ENCODE results near the gene IPO4.

IPO4 gene

DNA sequence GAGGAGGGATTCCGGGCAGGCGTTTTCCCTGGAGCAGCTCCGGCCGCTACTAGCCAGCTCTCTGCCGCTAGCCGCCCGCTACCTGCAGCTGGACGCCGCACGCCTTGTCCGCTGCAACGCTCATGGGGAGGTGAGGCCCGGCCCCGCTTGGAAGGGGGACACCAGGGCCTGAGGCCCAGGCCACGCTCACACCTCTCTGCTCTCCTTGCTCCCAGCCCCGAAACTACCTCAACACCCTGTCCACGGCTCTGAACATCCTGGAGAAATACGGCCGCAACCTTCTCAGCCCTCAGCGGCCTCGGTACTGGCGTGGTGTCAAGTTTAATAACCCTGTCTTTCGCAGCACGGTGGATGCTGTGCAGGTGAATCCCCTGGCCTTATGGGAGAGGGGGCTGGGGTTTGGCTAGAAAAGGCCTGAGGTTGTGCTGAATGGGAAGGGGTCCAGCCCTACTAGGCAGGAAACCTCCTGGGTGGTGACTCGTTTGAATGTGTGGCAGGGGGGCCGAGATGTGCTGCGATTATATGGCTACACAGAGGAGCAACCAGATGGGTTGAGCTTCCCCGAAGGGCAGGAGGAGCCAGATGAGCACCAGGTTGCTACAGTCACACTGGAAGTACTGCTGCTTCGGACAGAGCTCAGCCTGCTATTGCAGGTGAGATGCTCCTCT is 40.7 kb downstream of the IPO4 start:
- DNase-seq (ENCODE audit: low spot score), result no peak
- TF ChIP-seq, protein P1, sequence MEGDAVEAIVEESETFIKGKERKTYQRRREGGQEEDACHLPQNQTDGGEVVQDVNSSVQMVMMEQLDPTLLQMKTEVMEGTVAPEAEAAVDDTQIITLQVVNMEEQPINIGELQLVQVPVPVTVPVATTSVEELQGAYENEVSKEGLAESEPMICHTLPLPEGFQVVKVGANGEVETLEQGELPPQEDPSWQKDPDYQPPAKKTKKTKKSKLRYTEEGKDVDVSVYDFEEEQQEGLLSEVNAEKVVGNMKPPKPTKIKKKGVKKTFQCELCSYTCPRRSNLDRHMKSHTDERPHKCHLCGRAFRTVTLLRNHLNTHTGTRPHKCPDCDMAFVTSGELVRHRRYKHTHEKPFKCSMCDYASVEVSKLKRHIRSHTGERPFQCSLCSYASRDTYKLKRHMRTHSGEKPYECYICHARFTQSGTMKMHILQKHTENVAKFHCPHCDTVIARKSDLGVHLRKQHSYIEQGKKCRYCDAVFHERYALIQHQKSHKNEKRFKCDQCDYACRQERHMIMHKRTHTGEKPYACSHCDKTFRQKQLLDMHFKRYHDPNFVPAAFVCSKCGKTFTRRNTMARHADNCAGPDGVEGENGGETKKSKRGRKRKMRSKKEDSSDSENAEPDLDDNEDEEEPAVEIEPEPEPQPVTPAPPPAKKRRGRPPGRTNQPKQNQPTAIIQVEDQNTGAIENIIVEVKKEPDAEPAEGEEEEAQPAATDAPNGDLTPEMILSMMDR (IDR thresholded peaks at IDR 0.05), result no peak
- peak overlapping the region; percentile 77 to 98 for H3K27ac ChIP-seq

DNA sequence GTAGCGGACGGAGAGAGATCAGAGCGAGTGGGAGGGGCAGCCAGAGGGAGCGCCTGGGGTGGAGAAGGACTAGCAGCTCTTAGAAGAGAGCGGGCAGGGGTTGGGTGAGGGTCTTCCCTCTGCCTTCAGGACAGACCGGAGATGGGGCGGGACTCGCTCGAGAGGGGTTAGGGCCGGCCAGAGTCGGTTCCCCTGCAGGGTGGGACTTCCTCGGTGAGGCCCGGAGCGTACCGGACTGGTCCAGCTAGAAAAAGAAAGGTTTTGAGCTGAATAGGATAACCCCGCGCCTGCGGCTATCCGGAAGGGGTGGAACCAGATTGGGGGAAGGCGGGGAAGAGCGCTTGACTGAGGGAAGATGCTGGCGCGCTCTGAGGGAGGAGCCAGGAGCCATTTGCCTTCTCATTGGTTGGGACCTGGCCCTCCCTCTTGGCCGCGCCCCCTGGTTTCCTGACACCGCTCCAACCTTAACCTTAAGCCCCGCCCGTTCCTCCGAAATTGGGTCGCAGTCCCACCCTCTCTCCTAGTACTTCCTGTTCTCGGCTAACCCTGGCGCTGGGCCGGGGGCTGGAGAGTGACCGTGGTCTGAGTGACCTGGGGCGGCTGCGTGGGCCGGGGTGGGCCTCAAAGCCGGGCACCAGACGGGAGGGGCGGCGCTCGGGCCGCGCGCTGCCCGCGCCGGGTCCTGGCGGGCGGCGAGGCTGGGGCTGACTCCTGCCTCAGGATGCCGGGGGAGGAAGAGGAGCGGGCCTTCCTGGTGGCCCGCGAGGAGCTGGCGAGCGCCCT is 41.4 kb downstream of the IPO4 start, which contains the start of gene RNF31:
Gene RNF31, plus strand, starts transcription at position 521 of the 783 bp plus-strand sequence. Its CDS starts 201 bp downstream, at position 722.
- TF ChIP-seq, protein P1 (IDR thresholded peaks at IDR 0.05), result no peak
- Histone ChIP-seq H3K27ac (peak within 1 kb of the TSS; percentile 77 to 98), H3K4me3 (peak within 1 kb of the TSS; percentile 84)
- DNase-seq (ENCODE audit: low spot score), result peak; percentile 98

More for the DNA sequence above, 40.7 kb downstream of the IPO4 start:
- H3K4me3 ChIP-seq, result peak overlapping the region; percentile 84

DNA sequence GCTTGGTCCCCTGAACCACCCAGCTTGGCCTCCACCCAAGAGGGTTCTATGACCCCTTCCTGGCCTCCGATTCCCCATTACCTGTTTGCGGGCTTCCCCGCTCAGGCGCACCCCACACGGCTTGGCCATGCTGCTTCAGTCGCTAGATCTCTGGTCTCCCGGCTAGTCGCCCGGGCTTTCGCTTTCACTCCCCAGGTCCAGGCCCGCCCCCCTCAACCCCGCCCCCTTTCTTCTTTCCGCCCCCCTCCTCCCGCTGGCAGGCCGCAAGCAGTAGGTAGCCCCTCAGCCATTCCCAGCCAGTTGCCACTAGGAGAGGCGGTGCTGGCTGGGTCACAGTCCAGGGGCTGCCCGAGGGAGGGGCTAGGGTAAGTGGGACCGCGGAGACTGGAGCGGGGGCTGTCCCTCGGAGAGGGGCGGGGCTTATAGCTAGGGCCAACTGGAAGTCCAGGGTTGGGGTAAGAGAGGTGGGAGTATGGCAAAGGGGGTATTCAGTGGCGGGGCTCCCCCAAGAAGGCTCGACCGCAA is 42.1 kb downstream of the IPO4 start, which contains the start of gene PSME2:
Gene PSME2, minus strand, starts transcription at position 158 of the 525 bp plus-strand sequence. Its CDS starts 29 bp downstream, at position 129.
- peak; percentile 98 for DNase-seq (ENCODE audit: low spot score)

DNA sequence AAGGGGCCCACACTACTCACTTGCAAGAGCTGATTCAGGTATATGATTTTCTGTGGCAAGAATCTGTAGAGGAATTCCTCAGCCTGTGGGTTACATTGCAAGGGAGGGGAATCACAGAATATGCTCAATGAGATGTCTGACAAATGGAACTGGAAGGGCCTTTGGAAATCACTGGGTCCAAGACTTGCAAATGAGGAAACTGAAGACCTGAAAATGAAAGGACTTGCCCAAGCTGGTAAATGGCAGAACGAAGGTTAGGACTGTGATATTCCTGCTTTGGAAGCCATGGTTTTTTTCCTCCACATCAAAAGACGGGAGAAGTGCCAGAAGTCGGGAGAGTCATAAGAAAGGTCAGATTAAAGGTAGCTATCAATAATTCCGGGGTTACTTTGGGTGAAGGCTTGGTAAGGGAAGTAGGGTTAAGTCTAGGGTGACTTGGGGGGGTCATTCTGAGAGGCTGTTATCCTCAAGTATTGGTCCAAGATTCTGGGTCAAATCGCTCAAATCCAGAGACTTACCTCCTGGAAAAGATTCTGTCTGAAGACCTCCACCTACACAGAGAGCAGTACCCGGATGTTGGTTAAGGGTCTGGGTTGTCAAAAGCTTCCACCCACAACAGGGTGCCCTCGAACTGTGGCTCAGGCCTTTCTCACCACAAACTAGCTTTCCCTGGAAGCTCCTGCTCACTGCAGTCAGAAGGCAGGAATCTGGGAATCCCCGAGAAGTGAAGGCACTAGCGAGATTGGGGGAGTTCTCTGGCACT is 42.7 kb downstream of the IPO4 start:
- TF ChIP-seq, protein P1 (IDR thresholded peaks at IDR 0.05), result no peak
- Histone ChIP-seq H3K27ac (peak overlapping the region; percentile 77 to 98), H3K4me3 (peak overlapping the region; percentile 84)
- DNase-seq (ENCODE audit: low spot score), result no peak

More for the DNA sequence above, 42.1 kb downstream of the IPO4 start, which contains the start of gene PSME2:
- peak within 1 kb of the TSS; percentile 84 for H3K4me3 ChIP-seq
- TF ChIP-seq, protein P1 (IDR thresholded peaks at IDR 0.05), result no peak
- peak within 1 kb of the TSS; percentile 77 to 98 for H3K27ac ChIP-seq

DNA sequence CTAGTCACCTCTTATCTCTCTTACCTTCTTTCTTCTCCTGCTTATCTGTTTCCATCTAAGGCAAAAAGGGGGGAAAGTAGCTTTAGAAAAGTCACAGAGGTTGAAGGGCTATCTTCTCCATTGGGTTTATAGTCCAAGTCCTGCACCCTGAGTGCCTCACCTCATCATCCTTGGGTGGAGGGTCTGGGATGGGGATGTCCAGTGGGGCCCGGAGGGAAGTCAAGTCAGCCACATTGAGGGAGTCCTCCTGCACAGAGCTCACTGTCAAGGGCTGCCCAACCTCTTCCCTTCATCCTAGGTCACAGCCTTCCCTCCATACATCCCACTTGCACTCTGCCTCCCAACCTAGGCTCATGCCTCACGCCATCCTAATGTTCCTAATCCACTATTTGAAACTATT is 43.4 kb downstream of the IPO4 start:
- TF ChIP-seq, protein P1 (IDR thresholded peaks at IDR 0.05), result no peak
- no peak for DNase-seq (ENCODE audit: low spot score)
- H3K27ac ChIP-seq, result peak overlapping the region in 1 of 2 donors; percentile 98
- no peak overlapping the region for H3K4me3 ChIP-seq

DNA sequence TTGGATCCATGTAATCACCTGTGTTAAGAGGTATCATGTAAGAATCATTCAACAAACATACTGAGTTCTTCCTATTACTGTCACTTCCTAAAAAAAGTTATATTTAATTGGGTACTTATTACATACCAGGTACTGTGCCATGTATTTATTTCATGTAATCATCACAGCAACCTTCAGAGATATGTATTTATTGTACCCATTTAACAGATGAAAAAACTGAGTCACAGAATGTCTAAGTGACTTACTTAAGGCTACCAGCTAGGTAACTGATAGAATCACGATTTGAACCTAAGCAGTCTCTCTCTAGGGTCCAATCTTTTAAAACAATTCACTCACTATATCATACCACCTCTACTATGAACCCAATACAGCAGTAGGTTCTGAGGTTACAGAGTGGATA is 44.2 kb downstream of the IPO4 start:
- Histone ChIP-seq H3K27ac (no peak overlapping the region), H3K4me3 (no peak overlapping the region)
- TF ChIP-seq, protein P1 (IDR thresholded peaks at IDR 0.05), result no peak
- DNase-seq (ENCODE audit: low spot score), result no peak
